GM21423 (cell line): ENCODE results near the gene NAMPT.

Experiments
- ATAC-seq: cut with Tn5 transposase; IDR thresholded peaks from one replicate; pipeline ENCODE4 v1.9.1; 2021; ENCODE audit warnings: mild to moderate bottlenecking, moderate library complexity; ENCODE audit not compliant: unreplicated experiment

Gene NAMPT

DNA sequence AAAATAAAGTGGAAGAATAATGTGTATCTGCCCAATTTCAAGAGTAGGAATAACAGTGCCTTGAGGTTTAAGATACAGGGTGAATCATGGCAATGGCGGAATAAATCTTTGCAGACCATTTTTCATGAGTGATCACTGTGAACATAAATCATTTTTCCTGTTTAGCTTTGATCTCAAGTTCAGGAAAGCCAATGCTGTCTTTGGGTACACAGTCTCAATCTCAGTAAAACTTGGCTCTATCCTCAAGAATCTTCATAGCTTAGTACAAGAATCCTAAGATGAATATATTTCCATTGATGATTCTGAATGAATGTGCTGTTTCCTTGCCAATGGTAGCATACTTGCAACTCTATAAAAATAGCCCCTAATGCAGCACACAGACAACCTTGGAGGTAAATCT, 6.8 kb downstream of the NAMPT start:
- ATAC-seq, result no peak

DNA sequence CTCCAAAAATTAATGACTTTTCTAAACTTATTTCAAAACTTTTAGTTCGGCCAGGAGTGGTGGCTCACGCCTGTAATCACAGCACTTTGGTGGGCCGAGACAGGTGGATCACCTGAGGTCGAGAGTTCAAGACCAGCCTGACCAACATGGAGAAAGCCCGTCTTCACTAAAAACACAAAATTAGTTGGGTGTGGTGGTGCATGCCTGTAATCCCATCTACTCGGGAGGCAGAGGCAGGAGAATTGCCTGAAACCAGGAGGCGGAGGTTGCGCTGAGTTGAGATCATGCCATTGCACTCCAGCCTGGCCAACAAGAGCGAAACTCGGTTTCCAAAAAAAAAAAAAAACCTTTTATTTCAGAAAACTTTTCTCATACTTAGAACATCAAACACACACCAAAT, 8.3 kb downstream of the NAMPT start:
- no peak for ATAC-seq

DNA sequence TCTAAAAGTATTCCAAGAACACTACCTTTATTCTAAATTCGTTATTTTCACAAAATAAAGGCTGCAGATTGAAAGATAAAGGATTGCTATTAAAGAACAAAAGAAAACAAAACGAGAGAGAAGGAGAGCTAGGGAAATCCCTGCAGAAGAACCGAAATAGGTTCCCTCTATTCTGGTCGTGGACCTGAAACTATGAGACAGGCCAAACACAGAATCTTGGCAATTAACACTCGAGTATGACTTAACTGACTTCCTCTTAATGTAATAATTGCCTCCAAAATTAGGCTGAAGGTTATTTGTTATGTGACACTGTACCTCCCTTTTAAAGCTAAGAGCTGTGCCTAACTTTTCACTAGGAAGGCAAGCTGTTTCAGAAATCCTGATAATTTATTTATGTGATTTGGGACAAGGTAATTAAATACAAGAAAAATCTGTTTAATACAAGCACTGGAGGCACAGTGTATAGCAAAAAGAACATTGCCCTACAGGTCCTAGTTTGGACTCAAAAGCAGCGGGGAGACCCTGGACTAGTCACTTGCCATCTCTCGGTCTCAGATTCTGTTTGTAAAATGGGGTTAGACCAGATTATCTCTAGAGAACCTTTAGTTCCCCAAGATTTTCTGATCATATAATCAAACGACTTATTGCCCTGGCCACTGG, 11.6 kb downstream of the NAMPT start:
- ATAC-seq, result no peak

DNA sequence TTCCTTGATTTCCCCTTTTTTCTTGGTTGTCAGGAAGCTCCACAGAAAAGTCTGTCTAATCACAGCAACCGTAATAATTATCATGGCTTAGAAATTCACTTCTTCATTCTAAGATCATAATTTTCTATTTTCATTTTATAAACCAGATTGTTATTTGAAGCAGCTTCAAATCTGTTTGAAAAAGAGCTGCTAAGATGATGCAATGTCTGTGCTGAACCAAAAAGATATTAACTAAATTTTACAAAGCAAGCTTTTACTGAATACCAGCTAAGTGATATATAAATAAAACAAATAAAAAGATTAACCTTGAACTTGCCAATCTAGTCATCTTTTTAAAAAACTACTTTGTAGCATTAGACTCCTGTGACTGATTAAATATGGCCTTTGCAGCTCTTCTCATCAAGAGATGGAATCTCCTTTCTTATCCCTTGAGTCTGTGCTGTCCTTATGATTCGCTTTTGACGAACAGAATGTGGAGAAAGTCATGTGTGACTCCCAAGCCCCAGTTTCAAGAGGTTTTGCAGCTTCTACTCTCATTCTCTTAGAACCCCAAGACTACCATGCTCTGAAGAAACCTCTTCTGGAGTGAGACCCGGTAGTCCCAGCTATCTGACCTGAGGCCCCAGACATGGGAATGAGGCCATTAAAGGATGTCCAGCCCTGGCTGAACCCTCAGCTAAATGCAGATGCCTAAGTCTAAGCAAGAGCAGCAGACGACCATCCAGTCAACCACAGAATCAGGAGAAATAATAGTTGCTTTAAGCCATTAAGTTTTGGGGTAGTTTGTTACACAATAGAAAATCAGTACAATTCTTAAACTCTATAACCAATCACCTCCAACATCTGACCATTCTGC, 14.4 kb downstream of the NAMPT start:
- ATAC-seq, result no peak

DNA sequence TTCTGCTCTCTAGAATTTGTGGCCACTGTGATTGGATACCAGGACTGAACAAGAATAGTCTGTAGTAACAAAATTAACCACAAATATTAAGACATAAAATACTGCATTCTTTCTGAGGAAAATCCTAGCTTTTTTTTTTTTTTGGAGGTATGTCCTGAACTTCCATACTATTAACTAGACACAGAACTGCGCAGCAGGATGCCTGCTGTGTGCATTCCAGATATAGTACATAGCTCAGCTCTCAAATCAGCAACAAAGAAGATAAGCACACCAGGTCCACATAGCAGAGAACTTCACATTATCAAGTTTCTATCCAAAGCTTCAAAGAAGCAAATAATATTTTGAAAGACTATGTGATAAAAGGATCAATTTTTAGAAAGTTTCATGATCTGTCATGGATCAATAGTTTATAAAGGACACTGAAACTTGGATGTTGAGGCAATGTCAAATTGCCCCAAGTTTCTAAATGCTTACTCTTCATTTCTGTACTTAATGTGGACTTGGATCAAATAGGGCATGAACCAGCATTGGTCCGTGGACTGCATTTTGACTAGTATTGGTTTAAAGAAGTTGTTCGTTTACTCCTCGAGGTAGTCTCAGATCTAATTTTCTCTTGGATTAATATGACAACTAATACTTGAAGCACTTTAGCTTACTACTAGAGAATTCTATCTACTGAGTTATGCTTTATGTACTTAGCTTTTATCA, 15.4 kb downstream of the NAMPT start:
- ATAC-seq, result no peak

DNA sequence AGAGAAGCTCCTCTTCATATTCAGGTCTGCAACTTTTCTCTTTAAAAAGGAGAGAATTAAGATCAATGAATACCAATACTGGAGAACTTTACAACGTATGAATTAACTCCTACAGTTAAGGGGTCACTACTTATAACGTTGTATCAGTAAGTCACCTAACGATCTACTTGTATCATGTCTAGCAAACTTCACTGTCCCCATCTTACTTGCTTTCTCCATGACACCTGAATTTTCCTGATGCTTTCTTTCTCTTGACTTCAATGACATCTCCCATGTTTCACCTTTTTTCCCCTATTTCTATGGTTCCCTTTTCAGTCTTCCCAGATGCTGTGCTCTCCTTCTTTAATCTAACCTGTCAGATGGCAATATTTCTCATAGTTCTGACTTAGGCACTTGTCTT, 19.6 kb downstream of the NAMPT start:
- no peak for ATAC-seq

DNA sequence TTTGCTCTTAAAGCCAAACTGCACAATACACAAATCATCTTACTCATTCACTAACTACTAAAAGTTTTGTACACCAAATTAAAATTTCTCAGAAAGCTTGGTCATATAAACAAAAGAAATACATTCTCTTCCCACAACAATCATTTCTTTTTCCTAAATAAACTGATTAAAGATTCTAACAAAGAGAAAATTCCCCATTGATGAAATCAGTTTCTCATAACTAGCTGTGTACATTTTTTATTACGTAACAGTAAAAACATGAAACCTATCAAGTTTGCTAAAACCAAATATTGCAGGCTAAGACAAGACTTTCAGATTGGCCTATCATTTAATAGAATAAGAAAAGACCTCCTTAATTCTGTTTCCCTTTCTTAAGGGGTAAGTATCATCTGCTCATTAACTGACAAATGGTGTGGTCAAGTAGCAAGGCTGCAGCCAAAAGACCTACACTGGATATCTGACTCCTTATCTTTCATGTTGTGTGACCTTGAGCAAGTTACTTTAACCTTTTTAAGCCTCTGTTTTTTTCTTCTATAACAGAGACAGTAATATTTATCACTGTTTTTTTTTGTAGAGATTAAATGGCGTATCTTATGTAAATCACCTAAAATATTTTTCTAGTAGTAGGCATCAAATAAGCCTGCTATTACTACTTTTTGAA, 22.4 kb downstream of the NAMPT start:
- no peak for ATAC-seq

DNA sequence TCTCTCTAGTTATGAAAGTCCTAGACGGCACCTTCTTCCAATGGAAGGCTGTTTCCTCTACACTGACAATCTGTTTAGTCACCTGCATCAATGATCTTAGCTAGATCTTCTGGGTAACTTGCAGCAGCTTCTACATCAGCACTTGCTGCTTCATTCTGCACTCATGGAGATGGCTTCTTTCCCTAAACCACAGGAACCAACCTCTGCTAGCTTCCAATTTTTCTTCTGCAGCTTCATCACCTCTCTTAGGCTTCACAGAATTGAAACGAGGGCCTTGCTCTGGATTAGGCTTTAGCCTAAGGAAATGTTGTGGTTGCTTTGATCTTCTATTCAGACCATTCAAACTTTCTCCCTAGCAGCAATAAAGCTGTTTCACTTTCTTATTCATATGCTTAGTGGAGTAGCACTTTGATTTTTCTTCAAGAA, 24.6 kb downstream of the NAMPT start:
- peak; percentile 62 for ATAC-seq

DNA sequence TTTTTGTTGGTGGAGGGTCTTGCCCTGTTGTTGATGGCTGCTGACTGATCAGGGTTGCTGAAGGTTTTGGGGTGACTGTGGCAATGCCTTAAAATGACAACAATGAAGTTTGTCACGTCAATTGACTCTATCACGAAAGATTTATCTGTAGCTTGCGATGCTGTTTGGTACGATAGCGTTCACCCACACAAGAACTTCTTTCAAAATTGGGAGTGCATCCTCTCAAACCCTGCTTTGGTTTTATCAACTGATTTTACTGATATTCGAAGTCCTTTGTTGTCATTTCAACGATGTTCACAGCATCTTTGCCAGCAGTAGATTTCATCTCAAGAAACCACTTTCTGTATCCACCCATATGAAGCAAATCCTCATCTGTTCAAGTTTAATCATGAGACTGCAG, 26.0 kb downstream of the NAMPT start:
- no peak for ATAC-seq

DNA sequence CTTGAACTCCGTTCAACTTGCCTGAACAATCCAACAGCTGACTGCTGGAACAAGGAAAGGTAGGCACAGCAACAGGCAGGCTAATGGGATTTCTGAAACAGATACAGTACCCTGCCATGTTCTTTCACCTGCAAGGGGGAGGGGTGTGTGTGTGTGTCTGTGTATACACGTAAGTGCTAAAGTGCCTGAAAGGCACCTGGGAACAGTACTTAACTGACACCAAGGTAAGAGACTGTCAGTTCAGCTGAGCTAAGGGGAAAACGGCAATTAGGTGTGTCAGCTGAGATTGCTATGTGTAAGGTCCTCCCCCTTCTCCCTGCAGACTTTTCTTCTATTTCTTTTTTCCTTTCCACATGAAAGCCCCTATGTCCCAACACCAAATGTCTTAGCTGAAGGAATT, 27.0 kb downstream of the NAMPT start:
- no peak for ATAC-seq

DNA sequence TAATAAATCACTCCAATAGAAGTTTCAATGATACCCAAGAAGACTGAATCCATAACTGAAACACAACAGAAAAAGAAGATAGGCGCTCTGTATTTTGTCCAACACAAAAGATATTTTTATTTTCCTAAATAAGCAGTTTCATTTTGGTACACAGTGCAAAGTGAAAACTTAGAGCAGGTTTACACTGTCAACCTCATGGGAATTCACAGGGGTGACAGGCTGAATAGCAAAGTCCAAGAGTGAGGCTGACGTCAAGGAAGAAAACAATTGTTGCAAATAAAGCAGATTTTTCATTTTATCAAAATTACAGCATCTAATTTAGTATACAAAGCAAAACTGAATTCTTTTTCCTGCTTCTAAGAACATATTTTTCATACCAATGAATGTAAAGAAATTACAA, 28.6 kb downstream of the NAMPT start:
- ATAC-seq, result no peak

DNA sequence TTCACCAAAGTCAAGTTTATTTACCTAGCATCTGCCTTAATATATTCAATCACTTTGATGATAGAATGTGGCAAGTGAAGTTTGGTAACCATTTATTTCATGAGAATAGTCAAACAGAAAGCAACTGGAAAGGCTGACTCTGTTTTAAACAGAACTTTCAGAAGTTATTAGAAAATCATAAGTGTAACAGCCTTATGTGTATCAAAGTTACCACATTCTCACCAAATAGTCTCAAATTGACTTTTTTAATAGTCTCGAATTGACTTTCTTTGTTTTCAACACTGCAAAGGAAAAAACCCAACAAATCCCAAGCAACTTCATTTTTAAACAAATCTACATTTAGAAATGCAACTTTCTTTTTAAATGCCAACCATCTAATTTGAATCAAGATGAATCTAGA, 29.5 kb downstream of the NAMPT start:
- ATAC-seq, result no peak

DNA sequence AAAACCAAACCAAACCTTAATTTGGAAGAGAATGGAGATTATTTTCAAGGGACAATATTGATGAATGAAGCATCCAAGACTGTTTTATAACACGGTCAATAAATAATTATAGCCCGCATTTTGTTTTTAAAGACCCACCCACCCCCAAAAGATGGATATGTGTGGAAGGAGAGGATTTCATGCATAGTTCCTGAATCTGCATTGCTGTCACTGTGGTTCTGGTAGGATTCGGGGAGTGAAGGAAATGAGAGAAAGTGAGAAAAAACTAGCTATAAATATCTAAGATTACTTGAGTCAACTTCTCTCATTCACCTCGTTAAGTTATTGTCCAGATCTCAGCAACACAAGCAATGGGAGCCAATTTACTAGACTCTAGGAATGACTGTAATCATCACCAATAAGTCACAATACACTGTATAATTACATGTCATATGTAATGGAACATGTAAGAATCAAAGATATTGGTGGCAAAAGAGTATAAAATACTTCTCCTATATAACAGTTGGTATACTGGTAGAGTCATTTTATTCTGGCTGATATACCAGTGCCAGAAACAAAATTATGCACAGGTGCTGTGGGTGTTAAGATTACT, 30.2 kb downstream of the NAMPT start:
- ATAC-seq, result no peak

DNA sequence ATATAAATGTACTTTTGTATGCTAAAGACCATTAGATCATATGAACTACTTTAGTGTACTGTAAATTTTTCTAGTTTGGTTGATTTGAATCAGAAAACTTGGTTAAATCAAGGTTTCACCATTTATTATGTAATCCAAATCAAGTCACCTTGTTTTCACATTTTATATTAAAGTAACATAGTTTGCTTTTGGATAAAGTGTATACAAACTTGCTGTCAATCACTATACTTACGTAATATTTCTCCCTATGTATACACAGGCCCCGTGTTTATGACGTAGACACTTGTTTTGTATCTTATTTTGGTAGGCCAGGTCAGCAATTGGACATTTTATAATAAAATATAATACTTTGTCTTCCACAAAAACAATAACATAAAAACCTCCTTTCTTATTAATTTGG, 32.2 kb downstream of the NAMPT start:
- no peak for ATAC-seq

DNA sequence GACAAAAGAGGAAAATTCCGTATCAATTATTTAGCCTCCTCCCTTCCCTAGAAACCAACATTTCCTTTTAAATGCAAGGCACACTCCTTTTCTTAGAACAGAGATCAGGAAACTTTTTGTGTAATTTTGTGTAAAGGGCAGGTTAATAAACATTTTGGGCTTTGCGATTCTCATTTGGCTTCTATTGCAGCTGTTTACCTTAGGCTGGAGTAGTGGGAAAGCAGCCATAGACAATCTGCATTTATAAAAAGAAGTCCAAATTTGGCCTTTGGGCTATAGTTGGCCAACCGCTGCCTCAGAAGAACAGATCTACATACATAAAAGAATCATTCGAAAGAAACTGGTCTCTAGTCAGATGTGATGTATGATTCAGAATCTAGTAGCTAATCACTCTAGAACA, 35.3 kb downstream of the NAMPT start:
- no peak for ATAC-seq

DNA sequence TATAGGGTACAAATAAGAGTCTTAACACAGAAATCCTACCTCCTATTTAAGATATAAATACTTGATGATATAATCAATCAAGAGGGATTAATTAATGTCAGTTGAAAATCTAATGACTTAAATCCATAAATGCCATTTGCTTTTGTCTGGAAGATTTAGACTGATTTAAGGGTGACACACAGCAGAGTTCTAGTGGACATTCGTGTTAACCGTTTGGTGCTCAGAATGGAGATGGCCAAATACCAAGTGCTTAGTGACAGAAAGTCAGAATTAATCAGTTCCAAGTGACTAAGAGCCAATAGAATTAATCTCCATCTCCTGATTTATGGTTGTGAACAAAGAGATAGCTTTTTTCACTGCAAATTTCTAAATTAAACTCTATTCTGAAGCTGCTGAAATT, 36.2 kb downstream of the NAMPT start:
- ATAC-seq, result no peak

DNA sequence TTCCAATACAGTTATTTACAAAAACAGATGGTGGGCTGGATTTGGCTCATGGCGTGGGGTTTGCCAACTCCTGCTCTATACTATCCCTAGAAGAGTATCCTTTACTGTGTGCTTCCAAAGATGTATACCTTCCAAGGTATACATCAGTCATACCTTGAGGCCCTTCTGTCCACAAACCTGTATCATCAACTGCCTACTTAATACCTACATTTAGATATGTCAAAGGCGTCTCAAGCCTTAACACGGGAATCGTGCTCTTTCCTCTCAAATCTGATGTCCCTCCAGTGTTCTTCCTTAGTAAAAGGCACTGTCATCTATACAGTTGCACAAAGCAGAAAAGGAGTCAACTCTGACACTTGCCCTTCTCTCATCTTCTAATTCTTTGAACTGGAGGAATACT, 36.9 kb downstream of the NAMPT start:
- ATAC-seq, result no peak

DNA sequence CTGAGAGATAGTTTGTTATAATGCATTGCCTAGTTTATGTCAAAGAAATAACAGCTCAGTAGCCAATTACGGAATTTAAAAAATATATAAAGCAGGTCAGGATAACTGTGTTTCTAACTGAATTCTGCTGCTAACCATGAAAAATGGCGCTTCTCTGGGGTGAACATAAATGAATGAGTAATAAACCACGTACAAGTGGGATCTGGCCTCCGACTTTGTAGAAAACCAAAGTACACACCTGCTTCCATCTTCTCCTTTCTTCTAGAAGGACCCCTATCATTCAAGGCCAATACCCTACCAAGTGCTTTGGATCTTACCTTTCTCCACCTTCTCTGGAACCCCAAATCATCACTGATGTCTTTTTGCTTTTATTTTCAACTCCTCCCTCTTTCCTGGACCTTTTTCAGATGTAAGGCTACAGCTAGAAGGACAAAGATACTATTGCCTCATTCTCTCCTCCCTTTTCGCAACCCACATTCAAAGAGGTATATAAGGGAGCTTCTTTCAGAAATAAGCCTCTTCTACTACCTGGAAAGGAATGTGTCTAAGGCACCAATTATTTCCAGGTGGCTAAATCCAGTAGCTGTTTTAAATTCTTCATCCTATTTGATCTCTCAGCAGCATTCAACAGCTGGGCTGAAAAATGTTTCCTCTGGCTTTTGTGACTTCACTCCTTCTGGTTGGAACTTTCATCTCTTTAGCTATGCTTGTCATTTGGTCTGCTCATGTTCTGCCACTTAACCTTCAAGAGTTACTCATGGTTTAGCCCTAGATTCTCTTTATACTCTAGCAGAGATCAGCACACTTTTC, 37.7 kb downstream of the NAMPT start:
- ATAC-seq, result no peak

DNA sequence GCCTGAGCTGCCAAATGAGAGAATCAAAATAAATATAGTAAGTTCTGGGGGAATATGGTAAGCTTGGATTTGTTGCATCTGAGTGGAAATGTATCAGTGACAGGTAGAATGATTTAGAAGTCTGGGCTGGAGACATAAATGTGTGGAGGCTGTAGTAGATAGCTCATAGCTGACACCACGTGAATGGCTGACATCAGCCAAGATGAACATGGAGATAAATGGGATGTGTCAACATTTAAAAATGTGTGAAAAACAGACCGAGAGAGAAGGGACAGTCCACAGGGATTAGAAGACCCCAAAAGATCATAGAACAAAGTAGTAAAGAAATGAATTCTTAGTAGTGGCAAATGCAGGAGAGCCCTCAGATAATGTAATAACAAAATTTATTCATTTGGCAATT, 40.9 kb downstream of the NAMPT start:
- ATAC-seq, result no peak

DNA sequence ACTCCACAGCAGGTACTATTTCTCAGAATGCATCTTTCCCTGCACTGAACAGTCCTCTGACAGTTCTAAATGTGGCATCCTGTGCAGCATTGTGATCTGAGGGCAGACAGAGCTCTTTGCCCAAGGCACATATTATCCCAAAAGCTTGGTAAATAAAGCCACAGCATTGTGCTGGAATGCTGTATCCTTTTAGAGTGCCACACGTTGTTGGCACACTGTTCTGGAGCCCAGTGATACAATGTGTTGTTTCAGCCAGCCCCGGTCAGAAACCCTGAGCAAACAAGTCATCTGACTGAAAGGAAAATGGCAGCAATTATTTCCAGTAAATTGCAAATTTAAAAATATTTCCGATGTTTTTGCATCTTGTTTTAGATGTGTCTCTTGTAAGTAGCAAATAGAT, 45.4 kb downstream of the NAMPT start:
- ATAC-seq, result no peak
